ENCODE data around the gene TMEM82. TPM values are rescaled to one million over a fixed set of nuclear protein-coding genes. Genes with fewer than 3 reads are reported as not detected.

TMEM82 gene
- total and polyA plus RNA-seq, 10 donors = not detected

- Histone ChIP-seq H3K36me3 (no peaks in the 10 kb centered on the region), H3K4me3 (no peak overlapping the region), H3K27ac (no peak overlapping the region), H3K9me3 (no peaks in the 10 kb centered on the region), H3K27me3 (replicated peaks in 1 of 7) (peaks cover 4 to 53% (median 35%) of the 10 kb centered on the region in 7 donors), H3K4me1 (peaks cover 6 to 44% (median 37%) of the 10 kb centered on the region in 6 donors)
- TF ChIP-seq POLR2A (IDR thresholded peaks at IDR 0.05) (no peak), CTCF (IDR thresholded peaks at IDR 0.05 in 8 of 11, conservative IDR thresholded peaks at IDR 0.05 in 3 of 11) (no peak), POLR2AphosphoS5 (IDR thresholded peaks at IDR 0.05) (no peak)
- no peak for DNase-seq
- intact Hi-C loops (cut with DNase I; ENCODE audit: low total_unique reads) = no loop called here
- 84 to 89% (median 87%) methylated on average over 2 of the region's 2 CpGs for WGBS, 5 donors
Observed at GRCh38 chr1:15755021-15755645, 12.8 kb downstream of the TMEM82 start.

GRCh38 chr1:15755646-15756040 lies 13.3 kb downstream of the TMEM82 start:
- H3K27me3 ChIP-seq (replicated peaks in 1 of 7) = peaks cover 4 to 58% (median 35%) of the 10 kb centered on the region in 7 donors
- no peak overlapping the region for H3K27ac ChIP-seq
- 74 to 88% (median 79%) methylated on average over 4 of the region's 4 CpGs for WGBS, 5 donors
- no peak for TF ChIP-seq CTCF (IDR thresholded peaks at IDR 0.05 in 8 of 11, conservative IDR thresholded peaks at IDR 0.05 in 3 of 11)
- TF ChIP-seq POLR2A (IDR thresholded peaks at IDR 0.05) = no peak
- TF ChIP-seq POLR2AphosphoS5 (IDR thresholded peaks at IDR 0.05) = no peak
- no peak overlapping the region for H3K4me3 ChIP-seq
- DNase-seq = no peak
- H3K9me3 ChIP-seq = no peaks in the 10 kb centered on the region
- intact Hi-C loops (cut with DNase I; ENCODE audit: low total_unique reads) = no loop called here
- H3K36me3 ChIP-seq = no peaks in the 10 kb centered on the region
- peaks cover 6 to 47% (median 37%) of the 10 kb centered on the region in 6 donors for H3K4me1 ChIP-seq

- peak in 1 of 3 donors; percentile 47 for TF ChIP-seq POLR2AphosphoS5 (IDR thresholded peaks at IDR 0.05)
- no peak for TF ChIP-seq CTCF (IDR thresholded peaks at IDR 0.05 in 8 of 11, conservative IDR thresholded peaks at IDR 0.05 in 3 of 11)
- TF ChIP-seq POLR2A (IDR thresholded peaks at IDR 0.05) = no peak
- Histone ChIP-seq H3K36me3 (no peaks in the 10 kb centered on the region), H3K27ac (no peak overlapping the region), H3K9me3 (no peaks in the 10 kb centered on the region), H3K27me3 (replicated peaks in 1 of 7) (peaks cover 4 to 65% (median 35%) of the 10 kb centered on the region in 7 donors), H3K4me1 (peaks cover 6 to 54% (median 41%) of the 10 kb centered on the region in 6 donors), H3K4me3 (no peak overlapping the region)
- intact Hi-C loops (cut with DNase I; ENCODE audit: low total_unique reads) = no loop called here
- DNase-seq = no peak
- WGBS, 5 donors = 29 to 41% (median 32%) methylated on average over 14 to 21 of the region's 21 CpGs
Observed at GRCh38 chr1:15756143-15757015, 14.1 kb downstream of the TMEM82 start.

GRCh38 chr1:15757016-15757543 lies 14.8 kb downstream of the TMEM82 start:
- DNase-seq = no peak
- H3K27ac ChIP-seq = peak overlapping the region in 4 of 8 donors; percentile 81 to 86 (median 82)
- intact Hi-C loops (cut with DNase I; ENCODE audit: low total_unique reads) = no loop called here
- H3K4me3 ChIP-seq = no peak overlapping the region
- WGBS, 5 donors = 47 to 59% (median 57%) methylated on average over 7 to 9 of the region's 9 CpGs
- TF ChIP-seq CTCF (IDR thresholded peaks at IDR 0.05 in 8 of 11, conservative IDR thresholded peaks at IDR 0.05 in 3 of 11) (no peak), POLR2AphosphoS5 (IDR thresholded peaks at IDR 0.05) (no peak), POLR2A (IDR thresholded peaks at IDR 0.05) (no peak)
- peaks cover 9 to 61% (median 44%) of the 10 kb centered on the region in 6 donors for H3K4me1 ChIP-seq
- no peaks in the 10 kb centered on the region for H3K36me3 ChIP-seq
- H3K27me3 ChIP-seq (replicated peaks in 1 of 7) = peaks cover 4 to 65% (median 35%) of the 10 kb centered on the region in 7 donors
- H3K9me3 ChIP-seq = no peaks in the 10 kb centered on the region

Measured in spleen (tissue), 11 donors.